Spleen (tissue), 11 donors: ENCODE results near the gene RUVBL1. TPM values are rescaled to one million over a fixed set of nuclear protein-coding genes. Genes with fewer than 3 reads are reported as not detected.

ENCODE experiments used
- DNase-seq: peaks from one replicate; pipeline ENCODE4 v3.0.0-alpha.2; 2020
- H3K27ac ChIP-seq, 8 donors: fragments of 200-600 bp; sonication (generic) in 7 of 8; 1 replicate in 4 of 8; 2 replicates in 4 of 8; pipeline versions ENCODE4 v1.5.0 to v1.8.0; 2016 to 2021; ENCODE audit warnings: inconsistent platforms in 4 of 8, mild to moderate bottlenecking in 4 of 8, moderate library complexity in 1 of 8
- H3K27me3 ChIP-seq, 7 donors: fragments of 200-600 bp; sonication (generic) in 6 of 7; replicated peaks in 1 of 7; 1 replicate in 4 of 7; 2 replicates in 3 of 7; pipeline versions ENCODE4 v1.5.0 to v1.8.0; 2016 to 2021; ENCODE audit warnings: inconsistent platforms in 3 of 7, mild to moderate bottlenecking in 1 of 7
- H3K36me3 ChIP-seq, 6 donors: fragments of 200-600 bp; sonication (generic) in 5 of 6; 1 replicate in 4 of 6; 2 replicates in 2 of 6; pipeline versions ENCODE4 v1.5.0 to v1.8.0; 2016 to 2021; ENCODE audit warnings: inconsistent platforms in 2 of 6
- H3K4me1 ChIP-seq, 6 donors: fragments of 200-600 bp; sonication (generic) in 5 of 6; 1 replicate in 3 of 6; 2 replicates in 3 of 6; pipeline versions ENCODE4 v1.5.0 to v1.8.0; 2016 to 2021; ENCODE audit warnings: inconsistent platforms in 3 of 6
- H3K4me3 ChIP-seq, 8 donors: fragments of 200-600 bp; sonication (generic) in 7 of 8; 1 replicate in 4 of 8; 2 replicates in 4 of 8; pipeline versions ENCODE4 v1.5.0 to v1.8.0; 2016 to 2021; ENCODE audit warnings: inconsistent platforms in 4 of 8, mild to moderate bottlenecking in 4 of 8, moderate library complexity in 2 of 8
- H3K9me3 ChIP-seq, 8 donors: fragments of 200-600 bp; sonication (generic) in 7 of 8; 1 replicate in 4 of 8; 2 replicates in 4 of 8; pipeline versions ENCODE4 v1.5.0 to v1.8.0; 2016 to 2021; ENCODE audit warnings: inconsistent platforms in 4 of 8
- CTCF ChIP-seq, 11 experiments: fragments of 200-600 bp in 7 of 11; fragments of 450-650 bp in 4 of 11; sonication (generic) in 4 of 11; IDR thresholded peaks in 8 of 11; conservative IDR thresholded peaks in 3 of 11; 1 replicate in 7 of 11; 2 replicates in 4 of 11; pipeline versions ENCODE4 v1.4.0 to v1.8.0; 2016 to 2021; ENCODE audit warnings: antibody characterized with exemption in 11 of 11, inconsistent platforms in 4 of 11, mild to moderate bottlenecking in 1 of 11
- POLR2A ChIP-seq, 3 donors: fragments of 450-650 bp; IDR thresholded peaks; one replicate each; pipeline ENCODE4 v1.5.1; 2017; ENCODE audit warnings: antibody characterized with exemption in 3 of 3, mild to moderate bottlenecking in 1 of 3
- POLR2AphosphoS5 ChIP-seq, 3 donors: sonication (generic); formaldehyde crosslinking; IDR thresholded peaks; one replicate each; pipeline ENCODE4 v1.5.1; 2017; ENCODE audit warnings: antibody characterized with exemption in 3 of 3
- WGBS, 5 donors: extraction: QIAGEN DNeasy Blood & Tissue Kit in 3 of 5; methylation state at CpG; one replicate each; pipeline versions ENCODE4 v1.1.5 to v1.1.7; 2013 to 2018; 5-methylcytosine and 5-hydroxymethylcytosine counted together
- intact Hi-C: fragments of 100-400 bp; cut with DNase I; formaldehyde crosslinking; loops from one replicate; pipeline ENCODE4 v1.15.0; 2023; ENCODE audit warnings: low total_unique reads
- polyA plus RNA-seq, 3 donors: library from polyadenylated mRNA; stranded (reverse); fragments of 200-250 nt; gene quantifications; one replicate each; pipeline ENCODE4 v1.2.1, GENCODE V29; 2013
- total RNA-seq, 7 donors: library from RNA; depleted of rRNA in 3 of 7; stranded (reverse); fragments of >200 nt in 3 of 7; fragmentation: NEBNext Ultra II Directional in 4 of 7; extraction: Animal tissue kit (Norgen Biotek cat#: 25700) in 4 of 7; gene quantifications; one replicate each; pipeline versions ENCODE4 v1.1.0 to v1.2.1, GENCODE V29; 2016 to 2021
- donor health status: healthy with polysubstance abuse.
- donor health status: DM: no; HTN: no; CAD: no; lungs with moderate emphysema.
- donor health status: DM: no; HTN: no; CAD: no.
- donor health status: Bipolar disorder and iron deficiency.
- donor health status: healthy.
- donor health status: DM: no; HTN: no; CAD: no.
- donor health status: DM: yes; HTN: yes; CAD: no.

The RUVBL1 gene
- total and polyA plus RNA-seq, 10 donors, result 21.6 to 36.4 (median 29.4) TPM

GRCh38 chr3:128050597-128050996 lies 73.0 kb downstream of the RUVBL1 start:
- no peak for DNase-seq
- intact Hi-C loops, result no loop called here
- Histone ChIP-seq H3K27ac (no peak overlapping the region), H3K9me3 (no peaks in the 10 kb centered on the region), H3K36me3 (peaks cover 0 to 23% (median 7%) of the 10 kb centered on the region in 6 donors), H3K4me1 (peaks cover 21 to 40% (median 37%) of the 10 kb centered on the region in 6 donors), H3K4me3 (no peak overlapping the region), H3K27me3 (no peaks in the 10 kb centered on the region)
- WGBS, 5 donors, result 85 to 93% (median 89%) methylated on average over 3 of the region's 3 CpGs
- TF ChIP-seq POLR2AphosphoS5 (IDR thresholded peaks at IDR 0.05) (no peak), POLR2A (IDR thresholded peaks at IDR 0.05) (no peak)

- Histone ChIP-seq H3K36me3 (no peaks in the 10 kb centered on the region), H3K4me1 (no peaks in the 10 kb centered on the region), H3K27ac (no peak overlapping the region), H3K27me3 (no peaks in the 10 kb centered on the region), H3K9me3 (no peaks in the 10 kb centered on the region), H3K4me3 (no peak overlapping the region)
- intact Hi-C loops, result no loop called here
- no peak for TF ChIP-seq POLR2AphosphoS5 (IDR thresholded peaks at IDR 0.05)
- DNase-seq, result no peak
- 63 to 92% (median 89%) methylated on average over 1 of the region's 1 CpG for WGBS, 5 donors
Measured at GRCh38 chr3:128041344-128041743, 82.3 kb downstream of the RUVBL1 start.

- TF ChIP-seq POLR2AphosphoS5 (IDR thresholded peaks at IDR 0.05) (no peak), CTCF (IDR thresholded peaks at IDR 0.05 in 8 of 11, conservative IDR thresholded peaks at IDR 0.05 in 3 of 11) (no peak), POLR2A (IDR thresholded peaks at IDR 0.05) (no peak)
- H3K9me3 ChIP-seq, result no peaks in the 10 kb centered on the region
- no peak for DNase-seq
- no peaks in the 10 kb centered on the region for H3K27me3 ChIP-seq
- H3K4me1 ChIP-seq, result no peaks in the 10 kb centered on the region
- H3K36me3 ChIP-seq, result no peaks in the 10 kb centered on the region
- no peak overlapping the region for H3K27ac ChIP-seq
- WGBS, 5 donors, result 0 to 93% (median 77%) methylated on average over 1 of the region's 1 CpG
- no peak overlapping the region for H3K4me3 ChIP-seq
- intact Hi-C loops, result no loop called here
Measured at GRCh38 chr3:128040660-128041059, 83.0 kb downstream of the RUVBL1 start.

- Histone ChIP-seq H3K36me3 (no peaks in the 10 kb centered on the region), H3K4me1 (no peaks in the 10 kb centered on the region), H3K27me3 (no peaks in the 10 kb centered on the region), H3K27ac (no peak overlapping the region), H3K9me3 (no peaks in the 10 kb centered on the region), H3K4me3 (no peak overlapping the region)
- TF ChIP-seq POLR2A (IDR thresholded peaks at IDR 0.05) (no peak), POLR2AphosphoS5 (IDR thresholded peaks at IDR 0.05) (no peak), CTCF (IDR thresholded peaks at IDR 0.05 in 8 of 11, conservative IDR thresholded peaks at IDR 0.05 in 3 of 11) (no peak)
- 70 to 91% (median 87%) methylated on average over 3 of the region's 3 CpGs for WGBS, 5 donors
- DNase-seq, result no peak
- intact Hi-C loops, result no loop called here
Measured at GRCh38 chr3:128040041-128040440, 83.6 kb downstream of the RUVBL1 start.

GRCh38 chr3:128036119-128036518 lies 87.5 kb downstream of the RUVBL1 start:
- intact Hi-C loops, result no loop called here
- no peaks in the 10 kb centered on the region for H3K27me3 ChIP-seq
- no peaks in the 10 kb centered on the region for H3K9me3 ChIP-seq
- H3K4me3 ChIP-seq, result no peak overlapping the region
- H3K27ac ChIP-seq, result no peak overlapping the region
- WGBS, 5 donors, result 76 to 89% (median 82%) methylated on average over 1 of the region's 1 CpG
- DNase-seq, result no peak
- H3K36me3 ChIP-seq, result no peaks in the 10 kb centered on the region
- TF ChIP-seq CTCF (IDR thresholded peaks at IDR 0.05 in 8 of 11, conservative IDR thresholded peaks at IDR 0.05 in 3 of 11) (no peak), POLR2A (IDR thresholded peaks at IDR 0.05) (no peak), POLR2AphosphoS5 (IDR thresholded peaks at IDR 0.05) (no peak)
- H3K4me1 ChIP-seq, result no peaks in the 10 kb centered on the region
